Measurements from ENCODE around the gene DEFB131A. TPM values are rescaled to one million over a fixed set of nuclear protein-coding genes. Genes with fewer than 3 reads are reported as not detected.

DEFB131A gene
- total RNA-seq, 1 experiment from 2014 or later: not detected

Other genes with a start within 250 kb of the DEFB131A start
- gene USP17L10, start 233.8 kb upstream of the DEFB131A start, total RNA-seq (2022): not detected in 2 replicates
- not detected in 2 replicates for gene USP17L11, start 229.0 kb upstream of the DEFB131A start, total RNA-seq (2022)
- gene USP17L12, start 224.3 kb upstream of the DEFB131A start, total RNA-seq (2022): not detected in 2 replicates
- not detected in 2 replicates for gene USP17L13, start 219.5 kb upstream of the DEFB131A start, total RNA-seq (2022)
- not detected in 2 replicates for gene USP17L15, start 210.0 kb upstream of the DEFB131A start, total RNA-seq (2022)
- not detected in 2 replicates for gene USP17L17, start 200.5 kb upstream of the DEFB131A start, total RNA-seq (2022)
- not detected in 2 replicates for gene USP17L18, start 195.8 kb upstream of the DEFB131A start, total RNA-seq (2022)
- not detected in 2 replicates for gene USP17L19, start 191.0 kb upstream of the DEFB131A start, total RNA-seq (2022)
- not detected in 2 replicates for gene USP17L20, start 186.3 kb upstream of the DEFB131A start, total RNA-seq (2022)
- not detected in 2 replicates for gene USP17L21, start 181.5 kb upstream of the DEFB131A start, total RNA-seq (2022)
- gene USP17L22, start 176.8 kb upstream of the DEFB131A start, total RNA-seq (2022): not detected in 2 replicates
- not detected in 2 replicates for gene USP17L24, start 119.2 kb upstream of the DEFB131A start, total RNA-seq (2022)
- not detected in 2 replicates for gene USP17L25, start 114.5 kb upstream of the DEFB131A start, total RNA-seq (2022)
- gene USP17L26, start 109.8 kb upstream of the DEFB131A start, total RNA-seq (2022): not detected in 2 replicates
- gene USP17L5, start 105.0 kb upstream of the DEFB131A start, total RNA-seq (2022): not detected in 2 replicates
- gene USP17L27, start 100.3 kb upstream of the DEFB131A start, total RNA-seq (2022): not detected in 2 replicates
- not detected in 2 replicates for gene USP17L28, start 95.5 kb upstream of the DEFB131A start, total RNA-seq (2022)
- gene USP17L29, start 90.8 kb upstream of the DEFB131A start, total RNA-seq (2022): not detected in 2 replicates
- gene USP17L30, start 81.3 kb upstream of the DEFB131A start, total RNA-seq (2022): not detected in 2 replicates

Data from MCF 10A (cell line).